Measurements from ENCODE around the gene SOX9.
A peak's percentile ranks its signal among the peaks of the same experiment; 100 is the strongest.
"Not testable (repeated sequence)": the region's sequence is repeated elsewhere in the genome, so short reads cannot be mapped to it uniquely, and the experiment has no call there.

The SOX9 gene

DNA sequence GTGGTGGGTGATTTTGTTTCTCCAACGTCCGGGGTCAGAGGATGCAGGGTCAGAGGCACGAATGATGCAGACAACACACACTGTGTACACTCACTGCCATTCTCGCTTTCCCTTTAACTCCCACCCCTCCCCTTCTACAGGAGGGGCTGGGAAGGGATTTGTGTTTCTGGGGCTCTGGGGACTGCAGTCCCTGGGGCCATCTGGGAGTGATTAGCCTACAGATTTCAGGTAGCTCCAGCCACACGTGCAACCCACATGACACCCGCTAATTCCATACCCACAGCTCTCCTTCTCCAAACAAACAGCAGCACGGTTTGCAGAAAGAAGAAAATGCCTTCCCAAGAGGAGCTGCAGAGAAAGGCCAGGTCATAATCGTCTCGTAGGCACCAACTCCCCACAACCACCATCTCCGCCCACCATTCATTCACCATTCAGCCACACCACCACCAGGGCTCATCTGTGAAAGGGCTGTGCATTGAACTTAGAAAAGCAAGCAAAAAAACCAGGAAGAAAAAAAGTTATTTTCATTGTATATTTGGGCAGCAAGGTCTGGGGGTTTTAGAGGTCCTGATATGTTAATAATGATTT, 9.4 kb upstream of the SOX9 start:
- DNase-seq (ENCODE audit: low read depth, low spot score), result no peak

DNA sequence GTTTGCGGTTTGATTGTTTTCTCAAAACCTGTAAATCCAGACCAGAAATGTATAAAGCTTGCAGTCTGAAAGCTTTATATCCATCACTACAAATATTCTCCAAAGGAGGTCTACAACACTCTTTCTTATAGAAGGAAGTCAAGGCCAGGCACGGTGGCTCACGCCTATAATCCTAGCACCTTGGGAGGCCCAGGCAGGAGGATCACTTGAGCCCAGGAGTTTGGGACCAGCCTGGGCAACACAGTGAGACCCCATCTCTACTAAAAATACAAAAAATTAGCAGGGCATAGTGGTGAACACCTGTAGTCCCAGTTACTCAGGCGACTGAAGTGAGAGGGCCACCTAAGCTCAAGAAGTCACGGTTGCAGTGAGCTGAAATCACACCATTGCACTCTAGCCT, 8.9 kb upstream of the SOX9 start:
- not testable (repeated sequence) for DNase-seq (ENCODE audit: low read depth, low spot score)

DNA sequence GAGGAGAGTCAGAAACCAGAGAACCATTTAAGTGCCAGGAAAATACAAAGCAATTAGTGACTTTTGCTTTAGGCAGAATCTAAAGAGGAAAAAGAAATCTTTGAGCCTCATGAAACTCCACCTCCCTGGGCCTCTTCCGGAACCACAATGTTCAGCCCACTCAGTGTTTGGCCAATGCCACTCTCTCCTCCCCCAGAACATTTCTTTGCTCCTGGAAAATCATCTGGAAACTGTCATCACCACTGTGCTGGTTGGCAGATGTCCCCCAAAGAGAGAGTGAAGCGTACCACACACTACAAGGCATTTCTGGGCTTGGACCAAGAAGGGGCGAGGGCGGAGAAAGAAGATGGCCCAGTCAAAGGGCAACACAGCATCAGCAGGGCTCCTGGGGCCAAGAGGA, 7.1 kb upstream of the SOX9 start:
- no peak for DNase-seq (ENCODE audit: low read depth, low spot score)

DNA sequence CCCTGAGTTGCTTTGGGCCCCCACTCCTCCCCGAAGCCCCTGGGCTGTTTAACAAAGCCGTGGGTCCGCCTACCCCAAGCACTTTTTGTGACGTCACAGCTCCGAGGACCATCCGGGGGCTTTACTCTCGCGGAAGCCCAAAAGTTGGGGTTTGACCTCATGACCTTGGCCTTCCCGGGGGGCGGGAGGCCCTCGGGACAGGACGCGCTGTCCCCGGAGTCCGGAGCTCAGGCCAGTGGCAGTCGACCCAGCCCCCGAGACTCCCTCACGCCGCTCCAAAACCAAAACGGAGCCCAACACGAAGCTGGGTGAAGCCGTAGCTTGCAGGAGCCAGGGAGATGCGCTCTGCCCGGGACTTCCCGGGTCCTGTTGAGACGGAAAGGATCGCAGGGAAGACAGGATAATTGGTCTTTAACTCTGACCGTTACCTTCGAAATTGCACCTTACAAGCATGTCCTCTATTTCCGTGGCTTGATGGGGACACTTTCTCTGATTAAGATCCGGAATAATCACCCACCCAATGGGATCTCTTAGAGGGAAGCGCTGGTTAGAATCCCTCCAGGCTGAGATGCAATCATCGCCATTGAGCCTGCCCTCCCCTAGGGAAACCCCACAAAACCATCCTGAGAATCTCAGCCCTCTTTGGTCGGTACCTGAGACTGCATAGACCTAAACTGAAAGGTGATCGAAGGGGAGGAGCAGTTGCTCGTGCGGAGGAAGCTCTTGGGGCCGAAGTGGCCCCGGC, 4.9 kb upstream of the SOX9 start:
- DNase-seq (ENCODE audit: low read depth, low spot score), result no peak

DNA sequence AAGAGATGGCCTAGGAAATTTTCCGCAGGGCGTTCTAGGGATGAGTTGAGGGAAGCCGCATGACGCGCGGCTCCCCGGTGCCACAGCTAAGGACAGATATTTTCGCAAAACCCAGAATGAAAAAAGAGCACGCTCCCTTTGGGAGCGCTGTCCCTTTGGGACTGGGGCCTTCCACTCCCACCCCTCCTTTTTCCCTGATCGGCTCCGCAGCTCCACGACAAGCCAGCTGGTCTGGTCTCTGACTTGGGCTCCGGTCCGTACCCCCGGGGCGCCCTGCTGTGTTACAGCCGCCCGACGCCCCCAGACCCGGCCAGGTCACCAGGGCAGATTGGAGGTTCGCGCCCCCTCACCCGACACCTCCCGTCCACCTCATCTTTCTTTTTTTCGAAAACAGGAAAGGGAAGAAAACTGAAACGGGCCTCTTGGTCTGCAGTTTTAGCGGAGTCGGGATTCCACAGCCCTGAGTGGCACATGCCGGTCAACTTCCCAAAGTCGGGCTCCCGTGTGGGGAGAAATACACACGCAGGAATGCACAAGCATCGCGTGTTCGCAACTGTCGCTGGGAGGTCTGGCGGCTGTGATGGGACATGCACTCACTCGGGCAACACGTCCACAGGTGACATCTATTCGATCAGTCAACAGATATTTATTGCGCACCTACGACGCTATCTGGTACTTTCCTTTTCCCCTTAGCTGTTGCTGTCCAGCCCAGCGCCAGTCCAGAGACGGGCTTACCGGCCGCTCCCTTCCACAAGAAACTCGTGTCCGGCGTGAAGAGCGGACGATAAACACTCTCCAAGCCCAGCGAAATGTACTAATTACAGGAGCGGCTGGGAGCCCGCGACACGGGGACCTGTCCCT, 3.9 kb upstream of the SOX9 start:
- DNase-seq (ENCODE audit: low read depth, low spot score), result no peak

DNA sequence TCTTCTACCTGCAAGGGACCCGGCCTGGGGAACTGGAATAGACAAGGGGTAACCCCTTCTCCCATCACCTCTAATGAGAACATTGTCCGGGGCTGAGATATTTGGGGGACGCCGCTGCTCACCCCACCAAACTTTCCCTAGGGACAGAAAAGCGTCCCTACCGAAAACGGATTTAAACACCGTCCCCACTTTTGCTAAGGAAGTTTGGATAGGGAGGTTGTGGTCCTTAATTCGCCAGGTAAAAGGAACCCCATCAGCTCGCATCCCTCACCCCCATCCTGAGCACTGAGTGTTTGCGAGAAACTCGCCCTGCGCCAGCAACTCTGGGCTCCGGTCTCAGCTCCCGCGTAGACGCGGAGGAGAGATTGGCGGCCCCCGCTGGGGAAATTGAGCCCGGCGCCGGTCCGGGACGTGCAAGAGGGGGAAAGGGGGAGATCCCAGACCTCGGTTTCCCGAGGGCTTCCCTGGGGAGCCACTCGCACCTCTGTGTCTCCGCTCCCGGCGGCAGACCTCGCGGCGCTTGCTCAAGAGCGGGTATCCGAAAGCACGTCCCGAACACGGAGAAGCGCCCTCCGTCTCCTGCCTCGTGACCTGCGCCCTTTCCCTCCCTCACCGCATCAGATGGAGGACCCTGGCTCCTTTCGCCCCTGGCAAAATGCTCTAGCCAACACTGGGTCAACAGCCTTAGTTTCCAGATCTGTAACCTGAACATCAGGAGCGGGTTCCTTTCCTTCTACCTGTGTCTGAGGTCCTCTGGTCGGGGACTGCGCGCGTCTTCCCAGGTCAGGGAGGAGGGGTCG, 3.1 kb upstream of the SOX9 start:
- no peak for DNase-seq (ENCODE audit: low read depth, low spot score)

DNA sequence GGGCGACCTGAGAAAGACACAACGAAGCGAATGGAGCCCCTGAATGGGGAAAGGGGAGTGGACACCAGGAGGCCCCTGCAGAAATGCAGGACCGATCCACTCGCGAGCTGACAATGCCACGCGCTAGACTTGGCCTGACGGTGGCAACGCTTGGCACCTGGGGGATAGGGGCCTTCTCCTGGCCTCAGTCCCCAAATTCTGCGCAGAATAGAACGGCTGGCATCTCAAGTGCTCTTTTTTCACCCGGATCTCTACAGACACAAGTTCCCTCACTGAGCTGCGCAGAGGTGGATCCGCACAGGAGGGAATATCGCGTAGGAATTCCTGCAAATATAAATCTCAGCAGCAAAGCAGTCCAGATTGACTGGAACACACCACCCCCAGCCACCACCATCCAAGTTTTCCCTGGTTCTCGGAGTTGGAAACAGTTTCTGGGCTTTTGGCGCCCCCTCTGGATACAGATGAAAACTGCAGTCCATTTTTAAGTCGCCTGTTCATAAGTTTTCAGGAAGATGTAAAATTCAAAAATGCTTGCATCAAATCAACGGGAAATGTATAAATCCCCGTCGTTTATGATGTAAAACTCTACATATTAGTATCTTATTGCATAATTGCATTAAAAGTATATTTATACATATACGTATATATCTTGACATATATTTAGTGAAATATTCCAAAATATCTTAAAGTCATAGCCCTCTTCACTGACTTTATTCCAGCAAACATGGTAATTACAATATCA, 2.3 kb upstream of the SOX9 start:
- DNase-seq (ENCODE audit: low read depth, low spot score), result peak; percentile 43

DNA sequence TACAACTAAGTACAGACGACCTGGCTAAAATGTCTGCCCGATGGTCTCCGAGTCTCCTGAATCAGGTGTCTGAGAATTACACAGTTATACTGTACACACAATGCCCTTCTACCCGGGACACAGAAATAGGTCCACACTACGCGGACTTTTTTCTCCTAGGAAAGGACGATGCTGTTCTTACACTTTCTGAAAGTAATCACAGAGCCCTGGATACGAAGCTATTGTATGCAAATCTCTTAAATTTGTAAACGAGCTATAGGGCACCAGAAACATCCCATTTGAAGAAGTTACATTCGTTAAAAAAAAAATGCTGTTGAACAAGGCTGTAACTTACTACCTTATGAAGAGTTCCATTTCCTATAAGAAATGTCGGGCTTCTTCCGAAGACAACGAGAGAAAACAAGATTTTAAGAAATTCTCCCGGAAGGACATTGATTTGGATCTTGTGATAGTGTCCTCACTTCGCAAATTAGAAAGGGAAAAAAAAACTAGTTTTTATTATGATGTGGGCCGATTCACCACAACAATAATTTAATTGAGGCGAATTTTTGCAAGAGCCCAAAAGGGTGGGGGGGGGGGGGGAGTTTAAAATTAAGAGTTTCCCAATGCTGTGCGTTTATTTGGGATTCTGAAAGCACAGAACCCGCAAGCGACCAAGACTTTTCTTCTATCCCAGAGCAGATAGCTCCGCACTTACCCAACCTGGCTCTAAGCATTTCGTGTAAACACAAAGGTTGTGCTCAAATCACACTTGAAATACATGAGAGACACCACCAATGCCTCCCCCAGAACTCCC, 1.5 kb upstream of the SOX9 start:
- no peak for DNase-seq (ENCODE audit: low read depth, low spot score)

DNA sequence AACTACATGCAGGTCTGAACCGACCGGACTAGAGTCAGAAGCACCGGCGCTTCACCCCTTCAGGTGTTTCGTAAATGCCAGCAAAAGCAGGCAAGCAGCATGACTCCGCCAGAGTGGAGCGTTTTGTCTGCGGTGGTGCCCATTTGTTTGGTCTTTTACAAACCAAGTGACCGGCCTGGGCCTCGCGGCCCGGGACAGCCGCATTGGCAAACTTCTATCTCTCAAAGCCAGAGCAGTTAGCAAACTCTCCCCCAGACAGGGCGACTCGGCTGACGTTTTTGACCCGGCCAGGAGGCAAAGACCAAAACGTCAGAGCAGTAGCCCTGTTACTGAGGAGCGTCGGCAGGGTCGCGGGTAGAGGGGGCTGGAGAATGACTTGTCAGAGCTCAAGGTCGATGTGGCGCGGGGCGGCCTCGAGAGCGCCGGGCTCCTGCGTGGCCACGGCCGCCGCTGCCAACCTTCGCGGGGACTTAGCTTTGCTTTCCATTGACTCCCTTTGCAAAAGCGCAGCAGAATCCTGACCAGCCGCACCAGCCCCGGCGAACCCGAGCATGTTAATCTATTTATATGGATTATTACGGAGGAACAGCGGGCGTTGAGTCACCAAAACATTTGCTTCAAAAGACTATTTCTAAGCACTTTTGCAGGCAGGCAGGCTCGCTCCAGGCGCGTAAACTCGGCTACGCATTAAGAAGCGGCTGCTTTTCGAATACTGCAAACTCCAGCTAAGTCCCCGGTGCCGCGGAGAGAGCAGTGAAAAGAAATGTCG, 763 bp upstream of the SOX9 start:
- peak; percentile 42 for DNase-seq (ENCODE audit: low read depth, low spot score)

DNA sequence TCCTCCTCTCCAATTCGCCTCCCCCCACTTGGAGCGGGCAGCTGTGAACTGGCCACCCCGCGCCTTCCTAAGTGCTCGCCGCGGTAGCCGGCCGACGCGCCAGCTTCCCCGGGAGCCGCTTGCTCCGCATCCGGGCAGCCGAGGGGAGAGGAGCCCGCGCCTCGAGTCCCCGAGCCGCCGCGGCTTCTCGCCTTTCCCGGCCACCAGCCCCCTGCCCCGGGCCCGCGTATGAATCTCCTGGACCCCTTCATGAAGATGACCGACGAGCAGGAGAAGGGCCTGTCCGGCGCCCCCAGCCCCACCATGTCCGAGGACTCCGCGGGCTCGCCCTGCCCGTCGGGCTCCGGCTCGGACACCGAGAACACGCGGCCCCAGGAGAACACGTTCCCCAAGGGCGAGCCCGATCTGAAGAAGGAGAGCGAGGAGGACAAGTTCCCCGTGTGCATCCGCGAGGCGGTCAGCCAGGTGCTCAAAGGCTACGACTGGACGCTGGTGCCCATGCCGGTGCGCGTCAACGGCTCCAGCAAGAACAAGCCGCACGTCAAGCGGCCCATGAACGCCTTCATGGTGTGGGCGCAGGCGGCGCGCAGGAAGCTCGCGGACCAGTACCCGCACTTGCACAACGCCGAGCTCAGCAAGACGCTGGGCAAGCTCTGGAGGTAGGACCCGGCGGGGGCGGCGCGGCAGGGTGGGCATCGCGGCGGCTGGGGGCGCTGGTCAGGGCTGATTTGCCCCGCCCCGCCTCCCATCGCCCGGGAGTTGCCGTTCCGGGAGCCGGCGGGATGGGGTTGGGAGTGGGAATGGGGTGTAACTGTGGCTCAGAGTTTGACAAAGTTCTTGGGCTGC, 567 bp downstream of the SOX9 start:
- DNase-seq (ENCODE audit: low read depth, low spot score), result peak; percentile 61

DNA sequence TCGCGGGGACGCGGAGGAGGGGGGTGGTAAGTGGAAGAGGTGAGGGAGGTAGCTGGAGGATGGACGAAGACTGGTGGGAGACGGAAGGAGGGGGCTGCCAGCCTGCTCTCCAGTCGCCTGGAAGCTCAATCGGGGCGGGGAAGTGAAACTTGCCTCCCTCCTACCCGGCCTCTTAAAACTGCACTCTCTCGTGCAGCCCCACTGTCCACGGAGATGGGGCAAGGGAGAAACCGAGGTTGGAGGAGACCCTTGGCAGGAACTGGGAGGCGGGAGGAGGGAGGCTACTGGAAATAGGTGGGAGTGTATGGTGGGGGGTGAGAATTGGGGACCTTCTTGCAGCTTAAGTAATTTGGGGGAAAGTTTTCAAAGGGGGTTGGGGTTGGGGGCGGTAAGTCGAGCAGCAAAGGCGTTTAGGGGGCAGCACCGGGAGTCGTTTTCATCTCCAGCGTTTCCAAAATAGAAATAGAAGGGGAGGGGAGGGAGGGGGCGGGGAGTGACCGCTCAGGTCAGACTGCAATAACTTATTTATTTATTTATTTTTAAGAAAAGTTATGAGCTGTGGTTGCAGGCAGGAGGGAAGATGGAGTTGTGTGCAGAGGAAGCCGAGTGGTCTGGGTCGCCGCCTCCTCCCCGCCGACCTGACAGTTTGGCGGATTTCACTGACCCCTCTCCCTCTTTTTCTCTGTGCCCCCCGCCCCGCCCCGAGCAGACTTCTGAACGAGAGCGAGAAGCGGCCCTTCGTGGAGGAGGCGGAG, 1.4 kb downstream of the SOX9 start:
- no peak for DNase-seq (ENCODE audit: low read depth, low spot score)

DNA sequence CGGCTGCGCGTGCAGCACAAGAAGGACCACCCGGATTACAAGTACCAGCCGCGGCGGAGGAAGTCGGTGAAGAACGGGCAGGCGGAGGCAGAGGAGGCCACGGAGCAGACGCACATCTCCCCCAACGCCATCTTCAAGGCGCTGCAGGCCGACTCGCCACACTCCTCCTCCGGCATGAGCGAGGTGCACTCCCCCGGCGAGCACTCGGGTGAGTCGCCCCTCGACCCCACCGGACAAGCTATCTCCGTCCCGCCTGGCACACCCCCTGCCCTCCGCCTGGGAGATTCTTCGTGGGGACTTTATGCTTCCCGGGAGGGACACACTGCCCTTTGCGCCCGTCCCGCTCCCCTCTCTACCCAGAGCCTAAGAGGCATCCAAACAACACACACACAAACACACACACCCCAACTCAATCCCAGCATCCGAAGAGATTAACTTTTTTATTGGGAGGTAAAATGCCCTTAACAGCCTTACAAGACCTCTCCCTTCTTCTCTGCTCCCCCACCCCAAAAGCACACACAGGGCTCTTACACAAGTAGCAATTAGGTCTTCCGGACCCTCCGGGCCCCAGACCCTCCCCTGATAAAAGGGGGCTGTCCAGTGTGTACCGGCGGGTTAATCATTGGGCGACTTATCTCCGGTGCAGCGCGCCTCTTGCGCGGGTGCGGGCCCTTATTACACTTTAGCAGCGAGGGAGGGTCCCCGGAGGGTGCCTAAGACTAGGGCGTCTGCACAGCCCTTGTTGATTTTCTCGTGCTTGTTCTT, 2.1 kb downstream of the SOX9 start:
- no peak for DNase-seq (ENCODE audit: low read depth, low spot score)

DNA sequence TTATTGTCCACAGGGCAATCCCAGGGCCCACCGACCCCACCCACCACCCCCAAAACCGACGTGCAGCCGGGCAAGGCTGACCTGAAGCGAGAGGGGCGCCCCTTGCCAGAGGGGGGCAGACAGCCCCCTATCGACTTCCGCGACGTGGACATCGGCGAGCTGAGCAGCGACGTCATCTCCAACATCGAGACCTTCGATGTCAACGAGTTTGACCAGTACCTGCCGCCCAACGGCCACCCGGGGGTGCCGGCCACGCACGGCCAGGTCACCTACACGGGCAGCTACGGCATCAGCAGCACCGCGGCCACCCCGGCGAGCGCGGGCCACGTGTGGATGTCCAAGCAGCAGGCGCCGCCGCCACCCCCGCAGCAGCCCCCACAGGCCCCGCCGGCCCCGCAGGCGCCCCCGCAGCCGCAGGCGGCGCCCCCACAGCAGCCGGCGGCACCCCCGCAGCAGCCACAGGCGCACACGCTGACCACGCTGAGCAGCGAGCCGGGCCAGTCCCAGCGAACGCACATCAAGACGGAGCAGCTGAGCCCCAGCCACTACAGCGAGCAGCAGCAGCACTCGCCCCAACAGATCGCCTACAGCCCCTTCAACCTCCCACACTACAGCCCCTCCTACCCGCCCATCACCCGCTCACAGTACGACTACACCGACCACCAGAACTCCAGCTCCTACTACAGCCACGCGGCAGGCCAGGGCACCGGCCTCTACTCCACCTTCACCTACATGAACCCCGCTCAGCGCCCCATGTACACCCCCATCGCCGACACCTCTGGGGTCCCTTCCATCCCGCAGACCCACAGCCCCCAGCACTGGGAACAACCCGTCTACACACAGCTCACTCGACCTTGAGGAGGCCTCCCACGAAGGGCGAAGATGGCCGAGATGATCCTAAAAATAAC, 3.0 kb downstream of the SOX9 start:
- DNase-seq (ENCODE audit: low read depth, low spot score), result no peak

DNA sequence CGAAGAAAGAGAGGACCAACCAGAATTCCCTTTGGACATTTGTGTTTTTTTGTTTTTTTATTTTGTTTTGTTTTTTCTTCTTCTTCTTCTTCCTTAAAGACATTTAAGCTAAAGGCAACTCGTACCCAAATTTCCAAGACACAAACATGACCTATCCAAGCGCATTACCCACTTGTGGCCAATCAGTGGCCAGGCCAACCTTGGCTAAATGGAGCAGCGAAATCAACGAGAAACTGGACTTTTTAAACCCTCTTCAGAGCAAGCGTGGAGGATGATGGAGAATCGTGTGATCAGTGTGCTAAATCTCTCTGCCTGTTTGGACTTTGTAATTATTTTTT, 3.6 kb downstream of the SOX9 start:
- no peak for DNase-seq (ENCODE audit: low read depth, low spot score)

DNA sequence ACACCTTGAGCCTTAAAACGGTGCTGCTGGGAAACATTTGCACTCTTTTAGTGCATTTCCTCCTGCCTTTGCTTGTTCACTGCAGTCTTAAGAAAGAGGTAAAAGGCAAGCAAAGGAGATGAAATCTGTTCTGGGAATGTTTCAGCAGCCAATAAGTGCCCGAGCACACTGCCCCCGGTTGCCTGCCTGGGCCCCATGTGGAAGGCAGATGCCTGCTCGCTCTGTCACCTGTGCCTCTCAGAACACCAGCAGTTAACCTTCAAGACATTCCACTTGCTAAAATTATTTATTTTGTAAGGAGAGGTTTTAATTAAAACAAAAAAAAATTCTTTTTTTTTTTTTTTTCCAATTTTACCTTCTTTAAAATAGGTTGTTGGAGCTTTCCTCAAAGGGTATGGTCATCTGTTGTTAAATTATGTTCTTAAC, 4.4 kb downstream of the SOX9 start:
- DNase-seq (ENCODE audit: low read depth, low spot score), result no peak

DNA sequence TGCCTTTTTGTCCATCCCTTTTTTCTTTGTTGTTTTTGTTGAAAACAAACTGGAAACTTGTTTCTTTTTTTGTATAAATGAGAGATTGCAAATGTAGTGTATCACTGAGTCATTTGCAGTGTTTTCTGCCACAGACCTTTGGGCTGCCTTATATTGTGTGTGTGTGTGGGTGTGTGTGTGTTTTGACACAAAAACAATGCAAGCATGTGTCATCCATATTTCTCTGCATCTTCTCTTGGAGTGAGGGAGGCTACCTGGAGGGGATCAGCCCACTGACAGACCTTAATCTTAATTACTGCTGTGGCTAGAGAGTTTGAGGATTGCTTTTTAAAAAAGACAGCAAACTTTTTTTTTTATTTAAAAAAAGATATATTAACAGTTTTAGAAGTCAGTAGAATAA, 4.9 kb downstream of the SOX9 start:
- DNase-seq (ENCODE audit: low read depth, low spot score), result no peak

Measured in brain pericyte (primary cell).